ENCODE data around the gene FCGR2B.
A peak's percentile ranks its signal among the peaks of the same experiment; 100 is the strongest.
"Not testable (repeated sequence)": the region's sequence is repeated elsewhere in the genome, so short reads cannot be mapped to it uniquely, and the experiment has no call there.

FCGR2B gene

GRCh38 chr1:161662684-161663339 is at the start of gene FCGR2B:
Gene FCGR2B, plus strand, starts transcription at chr1:161663143. Its CDS starts 99 bp downstream, at chr1:161663242.
- not testable (repeated sequence) for DNase-seq (ENCODE audit: low read depth)

GRCh38 chr1:161616417-161616816 is 46.5 kb upstream of the FCGR2B start:
- not testable (repeated sequence) for DNase-seq (ENCODE audit: low read depth)

- DNase-seq (ENCODE audit: low read depth) = not testable (repeated sequence)
Measured at GRCh38 chr1:161618517-161618916, 44.4 kb upstream of the FCGR2B start.

GRCh38 chr1:161620399-161620798 is 42.5 kb upstream of the FCGR2B start:
- DNase-seq (ENCODE audit: low read depth) = not testable (repeated sequence)

GRCh38 chr1:161621181-161622000 is 41.6 kb upstream of the FCGR2B start:
- peak; percentile 37 for DNase-seq (ENCODE audit: low read depth)

GRCh38 chr1:161622054-161622453 is 40.9 kb upstream of the FCGR2B start:
- DNase-seq (ENCODE audit: low read depth) = not testable (repeated sequence)

GRCh38 chr1:161623401-161624051 is 39.4 kb upstream of the FCGR2B start:
- not testable (repeated sequence) for DNase-seq (ENCODE audit: low read depth)

- not testable (repeated sequence) for DNase-seq (ENCODE audit: low read depth)
Measured at GRCh38 chr1:161624605-161625004, 38.3 kb upstream of the FCGR2B start.

GRCh38 chr1:161626445-161627146 is 36.3 kb upstream of the FCGR2B start:
- DNase-seq (ENCODE audit: low read depth) = not testable (repeated sequence)

- DNase-seq (ENCODE audit: low read depth) = not testable (repeated sequence)
Measured at GRCh38 chr1:161630128-161630742, 32.7 kb upstream of the FCGR2B start.

- no peak for DNase-seq (ENCODE audit: low read depth)
Measured at GRCh38 chr1:161631076-161631475, 31.9 kb upstream of the FCGR2B start, which contains the start of gene FCGR3B. Gene FCGR3B, minus strand, starts transcription at chr1:161631176. Its CDS starts 82 bp downstream, at chr1:161631094.

GRCh38 chr1:161634993-161635392 is 27.9 kb upstream of the FCGR2B start:
- not testable (repeated sequence) for DNase-seq (ENCODE audit: low read depth)

- not testable (repeated sequence) for DNase-seq (ENCODE audit: low read depth)
Measured at GRCh38 chr1:161636189-161636782, 26.7 kb upstream of the FCGR2B start.

GRCh38 chr1:161636976-161637375 is 26.0 kb upstream of the FCGR2B start:
- DNase-seq (ENCODE audit: low read depth) = not testable (repeated sequence)

- DNase-seq (ENCODE audit: low read depth) = not testable (repeated sequence)
Measured at GRCh38 chr1:161638251-161638993, 24.5 kb upstream of the FCGR2B start.

- not testable (repeated sequence) for DNase-seq (ENCODE audit: low read depth)
Measured at GRCh38 chr1:161639203-161639602, 23.7 kb upstream of the FCGR2B start.

GRCh38 chr1:161642697-161643096 is 20.2 kb upstream of the FCGR2B start:
- not testable (repeated sequence) for DNase-seq (ENCODE audit: low read depth)

- not testable (repeated sequence) for DNase-seq (ENCODE audit: low read depth)
Measured at GRCh38 chr1:161643481-161644208, 19.3 kb upstream of the FCGR2B start.

- not testable (repeated sequence) for DNase-seq (ENCODE audit: low read depth)
Measured at GRCh38 chr1:161644855-161645254, 18.1 kb upstream of the FCGR2B start.

Data from GM04503 (cell line).